Measurements from ENCODE around the gene SMYD2. TPM values are rescaled to one million over a fixed set of nuclear protein-coding genes. Genes with fewer than 3 reads are reported as not detected.

Gene SMYD2
- total and polyA plus RNA-seq, 2 donors (not counting 3 experiments of a cell fraction or from before 2014, with no cell fraction given): 8.0 to 20.9 TPM

DNA sequence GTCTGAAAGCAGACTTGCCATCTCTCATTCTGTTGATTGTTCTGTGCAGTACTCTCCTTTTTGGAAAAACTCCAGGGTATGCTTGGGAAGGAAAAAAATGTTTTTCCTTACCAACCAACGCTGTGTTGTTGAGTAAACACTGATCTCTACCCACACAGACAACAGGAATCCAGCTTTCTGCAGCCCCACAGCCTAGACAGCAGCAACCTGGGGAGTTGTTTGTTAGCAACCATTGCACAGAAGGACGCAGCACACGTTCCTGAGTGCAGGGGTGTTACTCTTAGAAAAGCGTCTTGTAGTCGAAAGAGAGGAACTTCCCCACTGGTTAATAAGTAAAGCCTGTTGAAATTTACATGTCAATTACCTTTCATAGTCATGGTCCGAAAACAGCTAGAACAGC lies 56.6 kb downstream of the SMYD2 start:
- BruUV-seq (replicated peaks): no TSS peak
- ChIA-PET CTCF (interaction anchor here (0.9 to 2.3 kb wide), 4 partner anchors 214 to 290 kb away, joined by 3 to 6 read pairs (median 3); partner anchors contain the start of gene PTPN14), POLR2A (no interaction called here)
- Histone ChIP-seq H2AFZ (ENCODE audit: low read depth, low read length) (no peak overlapping the region), H4K20me1 (replicated peaks; ENCODE audit: control insufficient read depth, extremely low read depth, insufficient read depth, low read length) (no peaks in the 10 kb centered on the region), H3K27me3 (ENCODE audit: control insufficient read depth in 2 of 2, insufficient read depth in 2 of 2, low read length in 2 of 2) (no peaks in the 10 kb centered on the region), H3K27ac (ENCODE audit: insufficient read depth, low read depth, low read length) (no peak overlapping the region), H3K9me3 (replicated peaks; ENCODE audit: control insufficient read depth, insufficient read depth, low read length) (no peaks in the 10 kb centered on the region), H3K36me3 (ENCODE audit: control insufficient read depth in 2 of 2, extremely low read depth in 1 of 2, insufficient read depth in 2 of 2, low read length in 2 of 2) (no peaks in the 10 kb centered on the region), H3K9me1 (replicated peaks; ENCODE audit: control insufficient read depth, extremely low read depth, insufficient read depth, low read length) (no peaks in the 10 kb centered on the region), H3K4me2 (ENCODE audit: insufficient read depth, low read length) (no peak overlapping the region), H3K4me3 (replicated peaks in 1 of 3; ENCODE audit: insufficient read depth in 1 of 3, low read depth in 1 of 3, low read length in 3 of 3) (no peak overlapping the region), H3K79me2 (ENCODE audit: control insufficient read depth, insufficient read depth, low read length) (no peaks in the 10 kb centered on the region), H3K9ac (replicated peaks; ENCODE audit: extremely low read depth, insufficient read depth, low read length) (no peak overlapping the region), H3K4me1 (ENCODE audit: control insufficient read depth, extremely low read depth, insufficient read depth, low read length) (no peaks in the 10 kb centered on the region)
- TF ChIP-seq, protein P1, sequence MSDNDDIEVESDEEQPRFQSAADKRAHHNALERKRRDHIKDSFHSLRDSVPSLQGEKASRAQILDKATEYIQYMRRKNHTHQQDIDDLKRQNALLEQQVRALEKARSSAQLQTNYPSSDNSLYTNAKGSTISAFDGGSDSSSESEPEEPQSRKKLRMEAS (IDR thresholded peaks at IDR 0.05; ENCODE audit: insufficient read depth, insufficient read length): no peak
- no peak for TF ChIP-seq FOS (IDR thresholded peaks at IDR 0.05; ENCODE audit: borderline replicate concordance, insufficient read depth, low read length)
- TF ChIP-seq GATA2 (IDR thresholded peaks at IDR 0.05; ENCODE audit: insufficient read depth, insufficient read length, low read depth, low read length): no peak
- no peak for TF ChIP-seq POLR2AphosphoS5 (IDR thresholded peaks at IDR 0.05; ENCODE audit: insufficient read depth, low read depth, low read length)
- TF ChIP-seq EZH2 (IDR thresholded peaks at IDR 0.05; ENCODE audit: borderline replicate concordance, low read depth, low read length, severe bottlenecking): no peak
- TF ChIP-seq MYC (IDR thresholded peaks at IDR 0.05; ENCODE audit: low read depth, low read length): no peak
- TF ChIP-seq JUN (IDR thresholded peaks at IDR 0.05; ENCODE audit: borderline replicate concordance, insufficient read depth, insufficient read length, low read depth): no peak
- TF ChIP-seq CTCF (IDR thresholded peaks at IDR 0.05; ENCODE audit: extremely low read depth in 1 of 2, insufficient read depth in 1 of 2, low read depth in 1 of 2, low read length in 2 of 2): no peak
- TF ChIP-seq POLR2A (IDR thresholded peaks at IDR 0.05; ENCODE audit: low read depth, low read length): no peak
- FAIRE-seq: no peak
- dilution Hi-C loops (cut with MboI; ENCODE audit: extremely low pct_ligation_motif_present, low sequenced_read_pairs) (loop anchor here (25.0 kb wide), 1 partner anchor 250 kb away; no protein-coding TSS in a partner anchor), intact Hi-C loops (cut with micrococcal nuclease) (no loop called here)
- DNase-seq (ENCODE audit: low read depth, low spot score): peak; percentile 42
